Keratinocyte (primary cell): ENCODE measurements around the gene CRIM1.

Experiments
- EZH2 ChIP-seq: IDR thresholded peaks from one replicate; pipeline ENCODE4 v1.6.1; 2012; ENCODE audit warnings: inconsistent platforms, mild to moderate bottlenecking, low read length, moderate library complexity
- TF ChIP-seq, protein P1 (sequence below), 3 experiments: IDR thresholded peaks in 1 of 3; conservative IDR thresholded peaks in 1 of 3; optimal IDR thresholded peaks in 1 of 3; 2 replicates in 2 of 3; 3 replicates in 1 of 3; pipeline versions ENCODE3 to v1.5.1; 2011; ENCODE audit warnings: low read length in 3 of 3, mild to moderate bottlenecking in 3 of 3, moderate library complexity in 2 of 3, control low read depth in 1 of 3, inconsistent platforms in 1 of 3; ENCODE audit not compliant: insufficient read depth in 2 of 3; ENCODE audit errors: extremely low read depth in 1 of 3

DNA sequence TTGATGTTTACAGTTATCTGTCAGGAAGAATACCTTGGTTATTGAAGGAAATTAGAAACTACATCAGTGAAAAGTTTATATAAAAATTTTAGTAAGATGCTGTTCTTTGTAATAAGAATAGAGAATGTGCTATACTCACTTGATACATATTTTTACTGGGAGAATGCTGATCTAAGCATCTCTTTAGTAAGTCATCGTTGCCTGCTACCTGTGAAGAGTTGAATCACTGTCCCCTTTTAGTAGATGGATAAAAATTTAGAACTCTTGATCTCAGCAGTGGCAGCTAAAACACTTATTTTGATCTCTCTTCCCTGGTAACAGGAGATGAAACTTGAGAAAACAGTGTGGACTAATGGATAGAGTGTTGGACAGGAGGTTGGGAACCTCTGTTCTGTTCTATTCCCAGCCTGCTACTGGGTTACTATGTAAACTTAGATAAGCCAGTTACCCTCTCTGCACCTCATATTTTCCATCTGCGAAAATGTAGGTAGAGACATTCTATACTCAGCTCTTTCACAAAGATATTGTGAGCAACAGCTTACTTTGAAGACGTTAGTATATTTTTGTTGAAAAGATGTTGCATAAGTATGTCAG, 142.1 kb downstream of the CRIM1 start:
- TF ChIP-seq, protein P1, sequence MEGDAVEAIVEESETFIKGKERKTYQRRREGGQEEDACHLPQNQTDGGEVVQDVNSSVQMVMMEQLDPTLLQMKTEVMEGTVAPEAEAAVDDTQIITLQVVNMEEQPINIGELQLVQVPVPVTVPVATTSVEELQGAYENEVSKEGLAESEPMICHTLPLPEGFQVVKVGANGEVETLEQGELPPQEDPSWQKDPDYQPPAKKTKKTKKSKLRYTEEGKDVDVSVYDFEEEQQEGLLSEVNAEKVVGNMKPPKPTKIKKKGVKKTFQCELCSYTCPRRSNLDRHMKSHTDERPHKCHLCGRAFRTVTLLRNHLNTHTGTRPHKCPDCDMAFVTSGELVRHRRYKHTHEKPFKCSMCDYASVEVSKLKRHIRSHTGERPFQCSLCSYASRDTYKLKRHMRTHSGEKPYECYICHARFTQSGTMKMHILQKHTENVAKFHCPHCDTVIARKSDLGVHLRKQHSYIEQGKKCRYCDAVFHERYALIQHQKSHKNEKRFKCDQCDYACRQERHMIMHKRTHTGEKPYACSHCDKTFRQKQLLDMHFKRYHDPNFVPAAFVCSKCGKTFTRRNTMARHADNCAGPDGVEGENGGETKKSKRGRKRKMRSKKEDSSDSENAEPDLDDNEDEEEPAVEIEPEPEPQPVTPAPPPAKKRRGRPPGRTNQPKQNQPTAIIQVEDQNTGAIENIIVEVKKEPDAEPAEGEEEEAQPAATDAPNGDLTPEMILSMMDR (optimal IDR thresholded peaks at IDR 0.05 in 1 of 3, IDR thresholded peaks at IDR 0.05 in 1 of 3, conservative IDR thresholded peaks at IDR 0.05 in 1 of 3; ENCODE audit: extremely low read depth in 1 of 3, insufficient read depth in 2 of 3, low read length in 3 of 3), result no peak
- TF ChIP-seq EZH2, result no peak
